K562 (cell line): ENCODE data around the gene HOXB5. TPM values are rescaled to one million over a fixed set of nuclear protein-coding genes. Genes with fewer than 3 reads are reported as not detected.

Experiments
- BRF1 ChIP-seq: IDR thresholded peaks from 3 replicates; pipeline ENCODE4 v1.6.1; 2011; ENCODE audit warnings: borderline replicate concordance, mild to moderate bottlenecking; ENCODE audit not compliant: insufficient read length; ENCODE audit errors: extremely low read depth
- CAMTA2 ChIP-seq: fragments of 250-450 bp; sonication (Bioruptor Pico); conservative IDR thresholded peaks from 2 replicates; pipeline ENCODE4 v1.5.1; 2022
- CHD7 ChIP-seq: fragments of 200-600 bp; sonication (generic); IDR thresholded peaks from one replicate; pipeline ENCODE4 v1.6.1; 2012; ENCODE audit warnings: mild to moderate bottlenecking, low read depth, low read length, inconsistent platforms
- CTBP1 ChIP-seq: fragments of 450-650 bp; IDR thresholded peaks from 2 replicates; pipeline ENCODE4 v1.6.1; 2016; ENCODE audit warnings: borderline replicate concordance
- polyA plus RNA-seq, 8 experiments: library from polyadenylated mRNA; depleted of rRNA in 4 of 8; stranded (reverse) in 5 of 8; unstranded in 3 of 8; fragments of >200 nt; fragmentation: Nextera tagmentation in 2 of 8; fragmentation: Illumina TruSeq in 1 of 8; extraction: Ambion mirVana in 2 of 8; extraction: Trizol in 1 of 8; gene quantifications; 2 replicates each; pipeline versions ENCODE4 v1.2.1 to v1.2.3, GENCODE V29; 2011 to 2014; ENCODE audit warnings: inconsistent platforms in 1 of 8, missing spikeins in 1 of 8
- total RNA-seq, 7 experiments: library from RNA; depleted of rRNA in 6 of 7; stranded (reverse); fragments of >200 nt in 6 of 7; fragmentation: Illumina TruSeq in 2 of 7; extraction: Trizol in 2 of 7; gene quantifications; 2 replicates each; pipeline versions ENCODE4 v1.2.1 to v1.2.3, GENCODE V29; 2011 to 2021; ENCODE audit warnings: low replicate concordance in 1 of 7
- TF ChIP-seq, protein P1 (sequence below): fragments of 250-450 bp; sonication (Bioruptor Pico); IDR thresholded peaks from 2 replicates; pipeline ENCODE4 v1.4.0; 2020
- TF ChIP-seq, protein P2 (sequence below): fragments of 250-450 bp; sonication (Bioruptor Pico); IDR thresholded peaks from 2 replicates; pipeline ENCODE4 v1.8.0; 2022; ENCODE audit warnings: moderate library complexity, mild to moderate bottlenecking, inconsistent platforms

Gene HOXB5
- total and polyA plus RNA-seq, 9 of the 15 experiments (the other 6 are each of a cell fraction or from before 2014, with no cell fraction given), result 0.24 to 2.7 (median 0.65) TPM

DNA sequence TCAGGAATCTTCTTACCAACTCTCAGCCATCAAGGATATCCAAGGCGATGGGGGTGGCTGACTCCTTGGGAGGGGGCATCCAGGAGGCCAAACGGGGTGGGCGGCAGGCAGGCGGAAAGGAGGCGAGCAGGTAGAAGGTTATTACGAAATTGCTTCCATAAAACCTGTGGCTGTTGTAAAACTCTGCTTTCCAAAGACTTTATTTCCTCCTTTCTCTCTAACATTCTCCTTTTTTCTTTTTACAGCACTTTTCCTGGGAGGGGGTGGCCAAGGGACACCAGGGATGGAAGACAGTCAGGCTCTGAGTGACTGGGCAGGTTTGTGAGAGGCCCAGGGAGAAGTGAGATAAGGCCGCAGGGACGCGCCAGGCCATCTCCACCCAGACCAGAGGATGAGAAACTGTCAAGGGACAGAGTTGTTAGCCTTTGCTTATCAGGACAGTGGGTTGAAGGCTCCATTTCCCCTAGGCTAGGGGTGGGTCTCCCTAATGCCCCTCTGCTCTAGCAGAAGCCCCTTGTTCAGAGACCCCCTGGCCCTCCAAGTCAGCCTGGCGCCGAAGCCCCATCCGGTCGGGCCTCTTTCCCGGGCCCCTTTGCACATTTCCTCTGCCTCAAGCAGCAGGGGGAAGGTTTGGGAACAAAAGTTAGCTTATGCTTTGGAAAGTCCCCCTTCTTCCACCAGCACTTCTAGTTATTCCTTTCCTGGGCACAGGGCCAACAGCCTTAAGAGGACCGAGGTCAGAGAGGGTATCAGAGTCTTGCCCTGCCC is 37.5 kb upstream of the HOXB5 start (continued):
- TF ChIP-seq CHD7, result no peak
- no peak for TF ChIP-seq CAMTA2 (CRISPR knock-in tag)
- TF ChIP-seq, protein P1, sequence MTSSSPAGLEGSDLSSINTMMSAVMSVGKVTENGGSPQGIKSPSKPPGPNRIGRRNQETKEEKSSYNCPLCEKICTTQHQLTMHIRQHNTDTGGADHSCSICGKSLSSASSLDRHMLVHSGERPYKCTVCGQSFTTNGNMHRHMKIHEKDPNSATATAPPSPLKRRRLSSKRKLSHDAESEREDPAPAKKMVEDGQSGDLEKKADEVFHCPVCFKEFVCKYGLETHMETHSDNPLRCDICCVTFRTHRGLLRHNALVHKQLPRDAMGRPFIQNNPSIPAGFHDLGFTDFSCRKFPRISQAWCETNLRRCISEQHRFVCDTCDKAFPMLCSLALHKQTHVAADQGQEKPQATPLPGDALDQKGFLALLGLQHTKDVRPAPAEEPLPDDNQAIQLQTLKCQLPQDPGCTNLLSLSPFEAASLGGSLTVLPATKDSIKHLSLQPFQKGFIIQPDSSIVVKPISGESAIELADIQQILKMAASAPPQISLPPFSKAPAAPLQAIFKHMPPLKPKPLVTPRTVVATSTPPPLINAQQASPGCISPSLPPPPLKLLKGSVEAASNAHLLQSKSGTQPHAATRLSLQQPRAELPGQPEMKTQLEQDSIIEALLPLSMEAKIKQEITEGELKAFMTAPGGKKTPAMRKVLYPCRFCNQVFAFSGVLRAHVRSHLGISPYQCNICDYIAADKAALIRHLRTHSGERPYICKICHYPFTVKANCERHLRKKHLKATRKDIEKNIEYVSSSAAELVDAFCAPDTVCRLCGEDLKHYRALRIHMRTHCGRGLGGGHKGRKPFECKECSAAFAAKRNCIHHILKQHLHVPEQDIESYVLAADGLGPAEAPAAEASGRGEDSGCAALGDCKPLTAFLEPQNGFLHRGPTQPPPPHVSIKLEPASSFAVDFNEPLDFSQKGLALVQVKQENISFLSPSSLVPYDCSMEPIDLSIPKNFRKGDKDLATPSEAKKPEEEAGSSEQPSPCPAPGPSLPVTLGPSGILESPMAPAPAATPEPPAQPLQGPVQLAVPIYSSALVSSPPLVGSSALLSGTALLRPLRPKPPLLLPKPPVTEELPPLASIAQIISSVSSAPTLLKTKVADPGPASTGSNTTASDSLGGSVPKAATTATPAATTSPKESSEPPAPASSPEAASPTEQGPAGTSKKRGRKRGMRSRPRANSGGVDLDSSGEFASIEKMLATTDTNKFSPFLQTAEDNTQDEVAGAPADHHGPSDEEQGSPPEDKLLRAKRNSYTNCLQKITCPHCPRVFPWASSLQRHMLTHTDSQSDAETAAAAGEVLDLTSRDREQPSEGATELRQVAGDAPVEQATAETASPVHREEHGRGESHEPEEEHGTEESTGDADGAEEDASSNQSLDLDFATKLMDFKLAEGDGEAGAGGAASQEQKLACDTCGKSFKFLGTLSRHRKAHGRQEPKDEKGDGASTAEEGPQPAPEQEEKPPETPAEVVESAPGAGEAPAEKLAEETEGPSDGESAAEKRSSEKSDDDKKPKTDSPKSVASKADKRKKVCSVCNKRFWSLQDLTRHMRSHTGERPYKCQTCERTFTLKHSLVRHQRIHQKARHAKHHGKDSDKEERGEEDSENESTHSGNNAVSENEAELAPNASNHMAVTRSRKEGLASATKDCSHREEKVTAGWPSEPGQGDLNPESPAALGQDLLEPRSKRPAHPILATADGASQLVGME (CRISPR knock-in tag), result no peak
- TF ChIP-seq CTBP1, result peak; percentile 98
- TF ChIP-seq, protein P2, sequence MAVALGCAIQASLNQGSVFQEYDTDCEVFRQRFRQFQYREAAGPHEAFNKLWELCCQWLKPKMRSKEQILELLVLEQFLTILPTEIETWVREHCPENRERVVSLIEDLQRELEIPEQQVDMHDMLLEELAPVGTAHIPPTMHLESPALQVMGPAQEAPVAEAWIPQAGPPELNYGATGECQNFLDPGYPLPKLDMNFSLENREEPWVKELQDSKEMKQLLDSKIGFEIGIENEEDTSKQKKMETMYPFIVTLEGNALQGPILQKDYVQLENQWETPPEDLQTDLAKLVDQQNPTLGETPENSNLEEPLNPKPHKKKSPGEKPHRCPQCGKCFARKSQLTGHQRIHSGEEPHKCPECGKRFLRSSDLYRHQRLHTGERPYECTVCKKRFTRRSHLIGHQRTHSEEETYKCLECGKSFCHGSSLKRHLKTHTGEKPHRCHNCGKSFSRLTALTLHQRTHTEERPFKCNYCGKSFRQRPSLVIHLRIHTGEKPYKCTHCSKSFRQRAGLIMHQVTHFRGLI (CRISPR knock-in tag), result no peak
- TF ChIP-seq BRF1, result no peak
